ENCODE results near the gene DDAH1.
A peak's percentile ranks its signal among the peaks of the same experiment; 100 is the strongest.

Gene DDAH1

GRCh38 chr1:85295654-85296053, 169.3 kb downstream of the DDAH1 start:
- no peak for DNase-seq

GRCh38 chr1:85295006-85295431, 169.9 kb downstream of the DDAH1 start:
- DNase-seq, result no peak

- DNase-seq, result no peak
Measured at GRCh38 chr1:85290826-85291225, 174.1 kb downstream of the DDAH1 start.

- DNase-seq, result no peak
Measured at GRCh38 chr1:85289848-85290335, 175.1 kb downstream of the DDAH1 start.

- DNase-seq, result no peak
Measured at GRCh38 chr1:85289207-85289847, 175.6 kb downstream of the DDAH1 start.

- DNase-seq, result no peak
Measured at GRCh38 chr1:85284202-85284601, 180.8 kb downstream of the DDAH1 start.

GRCh38 chr1:85283475-85284199, 181.3 kb downstream of the DDAH1 start:
- DNase-seq, result no peak

- no peak for DNase-seq
Measured at GRCh38 chr1:85282424-85282823, 182.5 kb downstream of the DDAH1 start.

- no peak for DNase-seq
Measured at GRCh38 chr1:85280636-85281035, 184.3 kb downstream of the DDAH1 start.

GRCh38 chr1:85279458-85280080, 185.4 kb downstream of the DDAH1 start:
- DNase-seq, result no peak

GRCh38 chr1:85278853-85279314, 186.1 kb downstream of the DDAH1 start:
- DNase-seq, result no peak

GRCh38 chr1:85277802-85278201, 187.2 kb downstream of the DDAH1 start:
- no peak for DNase-seq

- no peak for DNase-seq
Measured at GRCh38 chr1:85276978-85277639, 187.8 kb downstream of the DDAH1 start.

- peak; percentile 86 to 95 for DNase-seq
Measured at GRCh38 chr1:85276215-85276977, 188.6 kb downstream of the DDAH1 start, which contains the start of gene BCL10. BCL10 (minus strand) TSS chr1:85276632; CDS start chr1:85276352, 280 bp downstream.

- DNase-seq, result no peak
Measured at GRCh38 chr1:85275701-85276214, 189.2 kb downstream of the DDAH1 start.

GRCh38 chr1:85274969-85275453, 189.9 kb downstream of the DDAH1 start:
- no peak for DNase-seq

- DNase-seq, result no peak
Measured at GRCh38 chr1:85273397-85273796, 191.6 kb downstream of the DDAH1 start.

- DNase-seq, result no peak
Measured at GRCh38 chr1:85268801-85269585, 196.0 kb downstream of the DDAH1 start.
